ENCODE results near the gene MYO15B.

GRCh38 chr17:75590314-75590761, 2.7 kb downstream of the MYO15B start:
- TF ChIP-seq CTCF (IDR thresholded peaks at IDR 0.05; ENCODE audit: low read length) (no peak), EZH2phosphoT487 (IDR thresholded peaks at IDR 0.05; ENCODE audit: low read length) (no peak)

Data from MM.1S (cell line).